ENCODE results near the gene PIKFYVE.
"Not testable (repeated sequence)": the region's sequence is repeated elsewhere in the genome, so short reads cannot be mapped to it uniquely, and the experiment has no call there.

PIKFYVE gene

GRCh38 chr2:208254871-208255556, 11.0 kb upstream of the PIKFYVE start, which contains the start of gene IDH1:
Gene IDH1, minus strand, starts transcription at chr2:208255071. Its CDS starts 3,520 bp downstream, at chr2:208251551.
- DNase-seq, result peak; percentile 95

DNA sequence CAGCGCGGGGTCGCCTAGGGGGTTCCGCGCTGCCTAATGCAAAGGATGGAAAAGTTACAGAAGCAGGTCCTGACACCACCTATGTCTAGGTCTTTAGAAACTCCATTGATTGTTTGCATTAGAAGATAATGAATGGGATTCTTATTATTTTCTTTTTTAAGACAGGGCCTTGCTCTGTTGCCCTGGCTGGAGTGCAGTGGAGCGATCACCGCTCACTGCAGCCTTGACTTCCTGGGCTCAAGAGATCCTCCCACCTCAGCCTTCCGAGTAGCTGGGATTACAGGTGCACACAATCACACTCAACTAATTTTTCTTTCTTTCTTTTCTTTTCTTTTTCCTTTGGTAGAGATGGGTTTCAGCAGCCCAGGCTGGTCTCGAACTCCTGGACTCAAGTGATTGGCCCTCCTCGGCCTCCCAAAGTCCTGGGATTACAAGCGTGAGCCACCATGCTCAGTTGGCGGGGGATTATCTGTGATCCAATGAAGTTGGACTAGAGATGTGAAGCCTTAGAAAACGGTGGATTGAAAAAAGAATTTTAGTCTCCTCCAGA, 10.4 kb upstream of the PIKFYVE start:
- no peak for DNase-seq

GRCh38 chr2:208256192-208256782, 9.8 kb upstream of the PIKFYVE start:
- DNase-seq, result peak; percentile 4

GRCh38 chr2:208256849-208257813, 8.9 kb upstream of the PIKFYVE start:
- not testable (repeated sequence) for DNase-seq

DNA sequence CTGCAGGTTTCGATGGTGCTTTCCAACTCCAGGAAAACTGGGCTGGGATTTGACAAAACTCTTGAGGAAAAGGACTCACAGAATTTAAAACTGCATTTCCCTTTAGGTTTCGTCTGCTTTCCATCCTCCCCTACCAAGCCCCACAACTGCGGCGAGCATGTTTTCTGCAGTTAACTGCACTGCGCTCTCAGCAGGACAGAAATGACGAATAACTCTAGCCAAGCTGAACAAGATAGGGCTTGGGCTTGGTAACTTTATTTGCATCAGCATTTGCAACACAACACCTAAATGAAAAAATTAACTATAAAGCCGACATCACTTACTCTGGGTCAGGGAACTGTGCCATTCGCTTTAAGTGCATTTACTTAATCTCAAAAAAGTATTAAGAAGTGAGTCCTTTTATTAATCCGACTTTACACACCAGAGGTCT, 669 bp upstream of the PIKFYVE start:
- DNase-seq, result peak; percentile 71

DNA sequence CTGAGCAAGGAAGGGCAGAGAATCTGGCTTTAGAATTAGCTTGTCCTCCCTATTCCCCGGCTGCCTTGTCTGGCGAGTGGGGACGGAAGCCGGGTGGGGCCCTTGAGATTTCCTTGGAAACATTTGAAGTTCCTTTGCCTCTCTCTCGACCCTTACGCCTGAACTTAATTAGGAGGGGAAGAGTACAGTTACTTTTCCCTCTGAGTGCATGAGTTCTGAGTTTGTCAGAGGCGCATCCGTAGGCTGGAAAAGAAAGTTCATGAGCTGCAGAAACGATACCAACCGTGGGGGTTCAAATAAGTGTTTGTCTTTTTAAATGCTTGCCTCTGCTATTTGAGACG, 468 bp downstream of the PIKFYVE start:
- DNase-seq, result no peak

DNA sequence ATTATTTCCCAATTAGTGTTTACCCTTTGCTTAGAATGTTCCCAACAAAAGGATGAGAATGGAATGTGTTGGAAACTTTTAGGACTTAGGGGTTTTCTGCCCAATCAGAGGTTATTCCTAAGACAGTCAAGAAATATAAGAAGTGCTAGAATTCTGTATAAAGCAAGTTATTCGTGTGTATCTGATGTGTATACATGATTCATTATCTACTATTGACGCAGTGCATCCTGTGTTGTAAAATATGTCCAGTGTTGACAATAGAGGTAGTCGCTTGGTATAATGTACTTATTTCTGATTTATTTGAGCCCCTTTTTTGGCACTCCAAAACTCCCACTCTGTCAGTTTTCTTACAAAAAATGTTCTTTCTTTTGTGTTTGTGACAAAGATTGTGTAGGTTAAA, 881 bp downstream of the PIKFYVE start:
- peak; percentile 20 for DNase-seq

DNA sequence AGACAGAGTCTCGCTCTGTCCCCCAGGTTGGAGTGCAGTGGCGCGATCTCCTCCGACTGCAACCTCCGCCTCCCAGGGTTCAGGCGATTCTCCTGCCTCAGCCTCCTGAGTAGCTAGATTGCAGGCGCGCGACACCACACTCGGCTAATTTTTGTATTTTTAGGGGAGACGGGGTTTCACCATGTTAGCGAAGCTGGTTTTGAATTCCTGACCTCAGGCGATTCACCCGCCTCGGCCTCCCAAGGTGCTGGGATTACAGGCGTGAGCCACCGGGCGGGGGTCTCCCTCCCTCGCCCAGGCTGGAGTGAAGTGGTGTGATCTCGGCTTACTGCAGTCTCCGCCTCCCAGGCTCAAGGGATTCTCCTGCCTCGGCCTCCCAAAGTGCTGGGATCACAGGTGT, 1.5 kb downstream of the PIKFYVE start:
- DNase-seq, result not testable (repeated sequence)

GRCh38 chr2:208268156-208268952, 2.3 kb downstream of the PIKFYVE start:
- no peak for DNase-seq

GRCh38 chr2:208269091-208269490, 3.0 kb downstream of the PIKFYVE start:
- no peak for DNase-seq

- DNase-seq, result no peak
Observed at GRCh38 chr2:208274748-208275147, 8.7 kb downstream of the PIKFYVE start.

GRCh38 chr2:208278549-208278948, 12.5 kb downstream of the PIKFYVE start:
- DNase-seq, result no peak

- no peak for DNase-seq
Observed at GRCh38 chr2:208279236-208279635, 13.2 kb downstream of the PIKFYVE start.

DNA sequence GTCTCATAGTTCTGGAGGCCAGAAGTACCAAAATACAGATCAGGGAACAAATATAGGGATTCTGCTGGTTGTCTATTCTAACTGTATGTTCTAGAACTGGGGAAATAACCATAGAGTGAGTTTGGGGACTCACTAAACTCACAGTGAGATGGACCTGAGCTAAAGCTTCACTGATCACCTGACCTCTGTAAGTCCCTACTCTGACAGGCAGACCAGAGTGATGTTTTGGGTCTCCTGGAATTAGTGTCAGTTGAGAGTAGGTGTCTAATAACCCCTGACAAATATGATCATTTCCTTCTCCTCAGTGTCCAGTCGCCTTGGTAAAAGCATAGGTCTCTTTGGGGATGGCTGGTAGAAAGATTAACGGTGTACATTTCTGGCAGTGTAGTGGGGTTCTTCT, 14.2 kb downstream of the PIKFYVE start:
- no peak for DNase-seq

GRCh38 chr2:208280933-208281332, 14.9 kb downstream of the PIKFYVE start:
- peak; percentile 2 for DNase-seq

DNA sequence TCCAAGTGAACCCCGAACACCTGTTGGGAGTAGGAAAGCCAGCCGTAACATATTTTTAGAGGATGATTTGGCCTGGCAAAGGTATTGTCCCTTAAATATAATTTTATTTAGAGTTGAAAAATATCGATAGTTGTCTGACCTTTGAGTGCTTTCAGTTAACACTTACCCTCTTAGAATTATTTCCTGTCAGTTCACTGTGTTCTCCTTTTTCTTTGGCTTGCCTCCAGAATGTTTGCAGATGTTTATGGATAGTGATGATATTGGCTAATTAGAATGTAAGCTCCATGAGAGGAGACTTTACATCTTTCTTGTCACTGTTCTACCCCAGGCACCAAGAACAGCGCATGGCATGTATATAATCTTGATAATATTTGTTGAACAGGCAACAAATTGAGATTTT, 19.8 kb downstream of the PIKFYVE start:
- no peak for DNase-seq

DNA sequence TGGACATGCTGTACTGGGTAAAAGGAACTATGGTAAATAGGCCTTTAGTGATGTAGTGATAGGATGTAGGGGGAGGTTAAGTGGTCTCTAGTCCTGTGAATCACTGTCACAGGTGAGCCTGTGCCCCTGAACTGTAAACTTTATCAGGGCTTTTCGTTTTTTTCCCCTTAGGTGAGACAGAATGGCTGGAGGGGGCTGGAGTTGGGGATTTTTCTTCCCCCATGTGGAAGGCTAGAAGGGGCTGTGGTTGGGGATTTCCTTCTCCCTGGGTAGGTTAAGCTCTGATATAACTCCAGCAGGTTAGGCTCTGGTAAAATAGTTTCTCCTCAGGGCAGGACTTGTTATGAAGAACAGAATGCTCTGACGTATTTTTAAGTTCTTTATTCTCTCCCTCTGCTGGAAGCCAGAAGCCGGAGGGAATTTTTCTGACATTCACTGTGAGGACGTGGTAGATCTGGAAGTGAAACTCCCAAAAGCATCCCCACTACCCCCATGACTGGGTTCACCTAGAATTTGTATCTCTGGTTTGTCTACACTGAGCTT, 28.5 kb downstream of the PIKFYVE start:
- DNase-seq, result no peak

DNA sequence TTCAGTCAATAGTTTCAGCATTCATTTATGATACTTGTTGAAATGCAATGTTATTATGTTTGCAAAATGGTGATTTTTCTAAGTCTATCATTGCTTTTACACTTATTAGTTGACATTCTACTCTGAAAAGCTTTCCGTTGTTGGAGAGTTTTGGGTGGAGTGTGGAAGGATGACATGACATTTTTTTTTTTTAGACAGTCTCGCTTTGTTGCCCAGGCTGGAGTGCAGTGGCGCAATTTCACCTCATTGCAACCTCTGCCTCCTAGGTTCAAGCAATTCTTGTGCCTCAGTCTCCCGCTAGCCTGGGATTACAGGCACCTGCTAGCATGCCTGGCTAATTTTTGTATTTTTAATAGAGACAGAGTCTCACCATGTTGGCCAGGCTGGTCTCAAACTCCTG, 29.8 kb downstream of the PIKFYVE start:
- DNase-seq, result no peak

GRCh38 chr2:208296610-208297009, 30.6 kb downstream of the PIKFYVE start:
- DNase-seq, result no peak

- DNase-seq, result no peak
Observed at GRCh38 chr2:208297961-208298360, 31.9 kb downstream of the PIKFYVE start.

GRCh38 chr2:208300847-208301618, 35.0 kb downstream of the PIKFYVE start:
- DNase-seq, result no peak
